A673 (cell line): ENCODE results near the gene ZC3HAV1. TPM values are rescaled to one million over a fixed set of nuclear protein-coding genes. Genes with fewer than 3 reads are reported as not detected.

Experiments
- BruUV-seq: library from RNA; stranded (reverse); fragments of 400-500 nt; replicated peaks from 2 replicates; lab custom pipeline; 2021; lab: Mats Ljungman, UMichigan
- CTCF ChIA-PET: fragments of 300-600 bp; sonication (Branson Sonifier 250); formaldehyde crosslinking; loops from one replicate; lab custom pipeline; 2022; ENCODE audit warnings: antibody characterized with exemption; lab: Charles Lee
- POLR2A ChIA-PET: fragments of 300-600 bp; sonication (Branson Sonifier 250); formaldehyde crosslinking; loops from one replicate; lab custom pipeline; 2022; ENCODE audit warnings: antibody characterized with exemption; ENCODE audit not compliant: low non-redundant PET; lab: Charles Lee
- DNase-seq: peaks from one replicate; pipeline ENCODE4 v3.0.0-alpha.2; 2015; ENCODE audit warnings: low spot score
- H3K27ac ChIP-seq: fragments of 200-600 bp; sonication (generic); 2 replicates; pipeline ENCODE4 v1.5.1; 2016; ENCODE audit warnings: mixed run types, low read depth, mild to moderate bottlenecking, mixed read lengths, antibody characterized with exemption, low read length; ENCODE audit not compliant: poor library complexity, severe bottlenecking
- H3K27me3 ChIP-seq: fragments of 200-600 bp; sonication (generic); replicated peaks from 2 replicates; pipeline ENCODE4 v1.6.1; 2017; ENCODE audit warnings: mixed run types, low read depth, mild to moderate bottlenecking, mixed read lengths, antibody characterized with exemption, low read length; ENCODE audit not compliant: insufficient read depth, poor library complexity
- H3K36me3 ChIP-seq: fragments of 200-600 bp; sonication (generic); 2 replicates; pipeline ENCODE4 v1.6.1; 2016; ENCODE audit warnings: mixed run types, mild to moderate bottlenecking, mixed read lengths, antibody characterized with exemption, low read length; ENCODE audit not compliant: insufficient read depth, poor library complexity, severe bottlenecking
- H3K4me1 ChIP-seq: fragments of 200-600 bp; sonication (generic); 2 replicates; pipeline ENCODE4 v1.6.1; 2017; ENCODE audit warnings: mixed run types, mild to moderate bottlenecking, mixed read lengths, antibody characterized with exemption, low read length; ENCODE audit not compliant: insufficient read depth, poor library complexity, severe bottlenecking
- H3K4me3 ChIP-seq: fragments of 200-600 bp; sonication (generic); 2 replicates; pipeline ENCODE4 v1.5.1; 2016; ENCODE audit warnings: low read depth, mixed run types, mild to moderate bottlenecking, mixed read lengths, low read length; ENCODE audit not compliant: poor library complexity, severe bottlenecking
- H3K9me3 ChIP-seq: fragments of 200-600 bp; sonication (generic); 2 replicates; pipeline ENCODE4 v1.6.1; 2016; ENCODE audit warnings: mixed run types, low read depth, mild to moderate bottlenecking, mixed read lengths, antibody characterized with exemption, low read length; ENCODE audit not compliant: poor library complexity, severe bottlenecking
- CTCF ChIP-seq: fragments of 300-800, 200-600 bp; sonication (generic); conservative IDR thresholded peaks from 2 replicates; pipeline ENCODE4 v1.5.1; 2017; ENCODE audit warnings: low read depth, mild to moderate bottlenecking, antibody characterized with exemption, low read length, moderate library complexity, mixed read lengths
- EZH2 ChIP-seq: fragments of 200-600 bp; sonication (generic); IDR thresholded peaks from 2 replicates; pipeline ENCODE4 v1.6.1; 2017; ENCODE audit warnings: borderline replicate concordance, low read depth, mild to moderate bottlenecking, mixed read lengths, antibody characterized with exemption, low read length; ENCODE audit not compliant: poor library complexity, severe bottlenecking
- intact Hi-C: fragments of 100-400 bp; cut with micrococcal nuclease; formaldehyde crosslinking; loops from one replicate; pipeline ENCODE4 v1.10.0; 2022; ENCODE audit not compliant: unreplicated experiment
- total RNA-seq: library from RNA; stranded (reverse); gene quantifications from 2 replicates; pipeline ENCODE4 v1.2.3, GENCODE V29; 2021

Gene ZC3HAV1
- total RNA-seq, 1 experiment from 2014 or later = 16.9 TPM

GRCh38 chr7:139099172-139099947 lies 10.2 kb downstream of the ZC3HAV1 start:
- POLR2A ChIA-PET = no interaction called here
- CTCF ChIA-PET = no interaction called here
- H3K4me3 ChIP-seq = no peak overlapping the region
- H3K27ac ChIP-seq = no peak overlapping the region
- BruUV-seq = no TSS peak
- no peaks in the 10 kb centered on the region for H3K36me3 ChIP-seq
- no peak for TF ChIP-seq EZH2
- no peak for TF ChIP-seq CTCF
- H3K27me3 ChIP-seq = no peaks in the 10 kb centered on the region
- H3K9me3 ChIP-seq = no peaks in the 10 kb centered on the region
- H3K4me1 ChIP-seq = no peaks in the 10 kb centered on the region
- intact Hi-C loops = no loop called here
- no peak for DNase-seq

- H3K27ac ChIP-seq = no peak overlapping the region
- no peak for TF ChIP-seq EZH2
- TF ChIP-seq CTCF = no peak
- H3K36me3 ChIP-seq = no peaks in the 10 kb centered on the region
- intact Hi-C loops = no loop called here
- H3K4me3 ChIP-seq = no peak overlapping the region
- H3K4me1 ChIP-seq = no peaks in the 10 kb centered on the region
- no peaks in the 10 kb centered on the region for H3K27me3 ChIP-seq
- no peaks in the 10 kb centered on the region for H3K9me3 ChIP-seq
- POLR2A ChIA-PET = no interaction called here
- DNase-seq = no peak
- CTCF ChIA-PET = no interaction called here
- BruUV-seq = no TSS peak
Observed at GRCh38 chr7:139095194-139095659, 14.3 kb downstream of the ZC3HAV1 start.

GRCh38 chr7:139094596-139094995 lies 14.9 kb downstream of the ZC3HAV1 start:
- no peaks in the 10 kb centered on the region for H3K4me1 ChIP-seq
- CTCF ChIA-PET = interaction anchor here (0.7 kb wide), 1 partner anchor 48 kb away, joined by 4 read pairs; no protein-coding TSS in a partner anchor
- no peak for DNase-seq
- no peaks in the 10 kb centered on the region for H3K27me3 ChIP-seq
- H3K4me3 ChIP-seq = no peak overlapping the region
- BruUV-seq = no TSS peak
- no peaks in the 10 kb centered on the region for H3K36me3 ChIP-seq
- intact Hi-C loops = no loop called here
- no peaks in the 10 kb centered on the region for H3K9me3 ChIP-seq
- H3K27ac ChIP-seq = no peak overlapping the region
- POLR2A ChIA-PET = no interaction called here
- no peak for TF ChIP-seq CTCF
- TF ChIP-seq EZH2 = no peak
